Stimulated activated CD4-positive, alpha-beta T cell treated with anti-CD3 and anti-CD28 coated beads, Interleukin-2, amount 100 ng/mL, for 48 hours (primary cell): ENCODE measurements around the gene SYVN1.
A peak's percentile ranks its signal among the peaks of the same experiment; 100 is the strongest.

Experiments
- DNase-seq, 2 donors: peaks; one replicate each; pipeline ENCODE4 v3.0.0-alpha.2; 2020

SYVN1 gene

DNA sequence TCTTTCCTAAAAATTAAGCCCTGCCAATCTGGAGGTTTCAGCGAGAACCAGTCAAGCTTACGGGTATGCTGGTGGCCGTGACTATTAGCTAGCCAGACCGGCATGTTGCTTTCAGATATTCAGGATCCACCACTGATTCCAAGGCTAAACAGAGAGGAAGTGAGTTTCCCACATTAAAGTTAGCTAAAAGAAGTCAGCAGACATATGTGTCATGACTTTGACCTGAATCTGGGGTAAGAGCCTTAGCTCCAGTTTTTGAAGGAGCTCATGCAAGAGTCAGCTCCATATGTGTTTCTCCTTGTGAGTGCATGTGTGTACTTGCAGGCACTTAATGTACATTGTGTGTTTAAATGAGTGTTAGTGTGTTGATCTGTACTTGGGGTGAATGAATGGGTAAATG, 48.9 kb downstream of the SYVN1 start:
- no peak for DNase-seq

DNA sequence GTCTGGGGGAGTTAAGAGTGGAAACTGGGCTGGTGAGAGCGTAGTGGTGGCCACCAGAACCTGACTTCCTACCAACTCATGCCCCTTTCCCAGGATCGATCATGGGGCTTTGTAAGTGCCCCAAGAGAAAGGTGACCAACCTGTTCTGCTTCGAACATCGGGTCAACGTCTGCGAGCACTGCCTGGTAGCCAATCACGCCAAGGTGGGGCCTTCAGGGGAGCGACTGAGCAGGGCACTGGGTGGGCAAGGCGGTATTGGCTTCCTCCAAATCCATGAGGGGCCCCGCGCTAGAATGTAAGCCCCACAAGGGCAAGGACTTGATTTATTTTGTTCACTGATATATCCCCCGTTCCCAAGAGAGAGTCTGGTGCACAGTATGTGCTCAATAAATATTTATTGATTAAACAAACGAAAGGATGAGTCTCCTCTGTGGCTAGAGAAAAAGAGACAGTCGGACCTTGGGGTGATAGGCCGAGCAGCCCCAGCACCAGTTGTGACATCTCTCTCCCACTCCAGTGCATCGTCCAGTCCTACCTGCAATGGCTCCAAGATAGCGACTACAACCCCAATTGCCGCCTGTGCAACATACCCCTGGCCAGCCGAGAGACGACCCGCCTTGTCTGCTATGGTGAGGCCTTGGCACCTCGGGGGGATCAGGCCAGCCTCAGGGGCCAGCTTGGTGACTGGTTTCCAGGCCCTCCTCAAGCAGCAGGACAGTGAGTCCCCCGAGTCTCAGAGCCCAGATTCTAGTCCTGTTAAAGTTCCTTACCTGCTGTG, 49.5 kb downstream of the SYVN1 start:
- DNase-seq: no peak

DNA sequence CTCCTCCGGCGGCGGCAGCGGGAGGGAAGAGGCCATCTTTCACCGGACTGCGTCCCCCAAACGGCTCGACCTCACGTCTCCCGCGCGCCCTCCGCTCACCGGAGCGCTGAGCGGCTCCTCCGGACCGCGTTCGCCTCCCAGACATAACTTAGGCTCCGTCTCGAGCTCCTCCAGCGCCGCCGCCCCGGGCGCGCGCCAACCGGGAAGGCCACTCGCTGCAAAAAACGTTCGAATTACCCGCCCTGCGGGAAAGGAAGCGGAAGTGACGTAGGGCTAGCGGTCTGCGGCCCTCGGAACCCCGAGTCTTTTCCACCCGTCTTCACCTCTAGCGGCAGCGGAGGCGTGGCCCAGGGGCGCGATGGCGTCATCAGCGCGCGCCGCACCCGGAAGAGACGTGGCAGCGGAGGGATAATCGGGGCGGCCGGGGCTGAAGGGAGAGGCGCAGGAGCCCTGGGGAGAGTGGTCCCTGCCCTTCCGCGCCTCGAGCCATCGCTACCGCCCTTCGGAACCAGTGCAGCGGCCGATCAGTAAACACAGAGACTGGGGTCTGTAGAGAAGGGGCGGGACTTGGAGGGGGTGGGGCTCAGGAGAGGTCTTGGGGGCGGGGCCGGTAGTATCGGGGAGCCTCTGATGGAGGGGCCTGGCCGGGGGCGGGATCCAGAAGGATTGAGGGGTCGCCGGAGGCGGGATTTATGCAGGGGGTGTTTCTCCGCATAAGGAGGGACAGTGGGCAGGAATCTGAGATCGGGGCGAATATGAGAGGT, 50.3 kb downstream of the SYVN1 start, which contains the start of the genes CDCA5 and ZFPL1:
Gene CDCA5 (minus strand): TSS at position 207 of the 764 bp plus-strand sequence. CDS start 62 bp downstream, at position 145.
Gene ZFPL1 (plus strand): TSS at position 389 of the 764 bp plus-strand sequence. CDS start 477 bp downstream, outside the sequence.
- peak; percentile 95 to 96 for DNase-seq

DNA sequence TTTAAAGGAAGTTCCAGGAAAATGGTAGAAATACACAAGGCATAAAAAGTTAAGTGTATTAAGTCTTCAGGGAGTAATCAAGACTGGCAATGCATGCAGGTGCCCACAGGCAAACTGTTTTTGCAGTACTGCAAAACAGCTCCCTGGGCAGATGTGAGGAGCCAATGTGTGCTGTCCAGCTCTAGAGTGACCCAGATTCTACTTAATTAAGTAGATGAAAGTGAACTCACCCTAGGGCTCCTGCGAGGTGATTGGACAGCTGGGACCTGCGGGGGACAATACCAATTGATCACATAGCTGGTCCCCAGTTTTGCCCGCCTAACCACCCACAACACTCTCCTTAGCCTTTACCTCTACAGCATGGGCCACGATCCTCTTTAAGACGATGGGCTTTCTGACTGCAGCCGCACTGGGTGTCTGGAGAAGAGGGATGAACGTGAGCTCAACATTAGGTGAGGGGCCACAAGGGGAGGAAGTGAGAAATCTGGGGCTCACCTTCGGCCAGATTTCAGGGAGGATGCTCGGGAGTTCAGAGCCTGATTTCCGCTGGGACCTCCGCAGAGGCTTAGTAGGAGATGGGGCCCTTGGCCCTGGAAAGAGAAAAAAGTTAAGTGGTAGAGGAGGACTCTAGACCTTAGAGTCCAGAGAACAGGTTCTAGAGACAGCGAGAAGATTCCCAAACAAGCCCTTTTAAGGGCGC, 51.0 kb downstream of the SYVN1 start:
- DNase-seq: no peak

DNA sequence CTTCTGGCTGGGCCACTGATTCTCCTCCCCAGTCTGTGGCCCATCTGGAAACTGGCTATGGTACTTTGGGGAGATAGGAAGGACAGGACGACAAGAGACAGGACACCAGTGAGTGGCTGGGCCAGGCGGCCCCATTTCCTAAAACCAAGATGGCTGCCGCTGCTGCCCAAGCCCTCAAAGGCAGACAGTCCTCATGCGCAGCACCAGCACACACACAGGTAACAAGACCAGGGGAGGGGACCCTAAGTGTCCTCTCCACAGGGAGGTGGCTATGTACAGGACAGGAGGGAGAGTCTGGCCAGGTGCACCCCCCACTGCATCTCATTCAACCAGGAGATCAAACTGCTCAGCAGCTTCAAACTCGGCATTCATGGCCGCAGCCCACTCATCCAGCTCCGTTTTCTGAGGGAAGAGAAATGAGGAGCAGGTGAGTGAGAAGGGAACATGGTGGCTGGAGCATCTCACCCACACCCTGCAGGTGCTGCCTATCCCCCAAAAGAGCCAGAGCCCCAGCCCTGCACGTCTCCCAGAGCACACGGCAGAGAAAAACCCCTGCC, 55.5 kb downstream of the SYVN1 start:
- no peak for DNase-seq

DNA sequence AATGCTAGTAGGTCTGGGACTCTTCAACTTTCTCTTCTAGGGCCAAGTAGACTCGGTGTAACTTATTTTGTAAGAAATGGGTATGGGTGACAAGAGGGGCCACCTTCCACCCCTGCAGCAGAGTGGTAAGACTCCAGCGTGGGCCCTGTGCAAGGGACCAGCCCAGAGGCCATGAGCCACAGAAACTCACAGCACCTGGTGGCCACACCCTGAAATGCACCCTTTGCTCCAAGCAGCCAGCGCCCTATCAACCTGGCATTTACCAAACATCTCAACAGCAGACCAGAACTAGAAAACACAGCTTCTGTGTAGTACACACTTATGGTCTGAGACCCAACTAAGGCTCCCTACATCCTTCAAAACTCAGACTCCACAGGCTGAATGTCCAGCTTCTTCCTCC, 56.2 kb downstream of the SYVN1 start:
- peak; percentile 67 for DNase-seq

DNA sequence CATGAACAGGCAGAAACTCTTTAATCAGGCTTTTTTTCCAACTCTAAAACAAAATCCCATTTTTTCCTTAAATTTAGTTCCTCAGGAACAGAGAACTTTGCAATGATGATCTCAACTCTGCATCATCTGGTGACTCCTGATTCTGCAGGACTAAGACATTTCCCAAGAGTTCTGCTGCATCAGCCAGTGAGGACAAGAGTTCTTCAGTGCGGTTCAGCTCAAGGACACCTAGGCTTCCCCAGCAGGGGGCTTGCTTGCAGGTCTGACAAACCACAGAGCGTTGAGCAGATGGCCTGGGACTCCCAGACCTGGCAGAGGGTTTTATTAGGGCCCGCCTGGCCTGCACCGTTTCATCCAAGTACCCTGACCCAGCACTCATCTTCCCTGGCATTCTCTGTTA, 56.9 kb downstream of the SYVN1 start:
- no peak for DNase-seq
